ENCODE results near the gene OOEP. TPM values are rescaled to one million over a fixed set of nuclear protein-coding genes. Genes with fewer than 3 reads are reported as not detected.

Gene OOEP
- total and polyA plus RNA-seq, 2 of the 13 experiments (the other 11 are each of a cell fraction or from before 2014, with no cell fraction given): not detected

DNA sequence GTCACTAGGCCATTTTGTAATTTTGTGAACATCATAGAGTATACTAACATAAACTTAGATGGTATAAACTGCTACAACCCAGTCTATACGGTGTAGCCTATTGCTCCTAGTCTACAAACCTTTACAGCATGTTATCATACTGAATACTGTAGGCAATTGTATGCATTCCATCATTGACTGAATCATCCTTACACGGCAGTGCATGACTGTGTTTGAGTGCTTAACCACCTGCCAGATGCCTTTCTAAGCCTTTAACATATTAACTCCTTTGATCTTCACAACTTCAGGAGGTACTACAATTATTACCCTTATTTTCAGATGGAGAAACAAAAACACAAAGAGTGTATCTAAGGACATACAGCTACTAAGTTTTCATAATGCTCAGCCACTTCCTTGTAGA, 29.6 kb downstream of the OOEP start:
- no peak for ATAC-seq
- DNase-seq (ENCODE audit: low spot score): no peak
- TF ChIP-seq, protein P1, sequence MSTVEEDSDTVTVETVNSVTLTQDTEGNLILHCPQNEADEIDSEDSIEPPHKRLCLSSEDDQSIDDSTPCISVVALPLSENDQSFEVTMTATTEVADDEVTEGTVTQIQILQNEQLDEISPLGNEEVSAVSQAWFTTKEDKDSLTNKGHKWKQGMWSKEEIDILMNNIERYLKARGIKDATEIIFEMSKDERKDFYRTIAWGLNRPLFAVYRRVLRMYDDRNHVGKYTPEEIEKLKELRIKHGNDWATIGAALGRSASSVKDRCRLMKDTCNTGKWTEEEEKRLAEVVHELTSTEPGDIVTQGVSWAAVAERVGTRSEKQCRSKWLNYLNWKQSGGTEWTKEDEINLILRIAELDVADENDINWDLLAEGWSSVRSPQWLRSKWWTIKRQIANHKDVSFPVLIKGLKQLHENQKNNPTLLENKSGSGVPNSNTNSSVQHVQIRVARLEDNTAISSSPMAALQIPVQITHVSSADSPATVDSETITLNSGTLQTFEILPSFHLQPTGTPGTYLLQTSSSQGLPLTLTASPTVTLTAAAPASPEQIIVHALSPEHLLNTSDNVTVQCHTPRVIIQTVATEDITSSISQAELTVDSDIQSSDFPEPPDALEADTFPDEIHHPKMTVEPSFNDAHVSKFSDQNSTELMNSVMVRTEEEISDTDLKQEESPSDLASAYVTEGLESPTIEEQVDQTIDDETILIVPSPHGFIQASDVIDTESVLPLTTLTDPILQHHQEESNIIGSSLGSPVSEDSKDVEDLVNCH (CRISPR knock-in tag; IDR thresholded peaks at IDR 0.05): no peak
- no peak for TF ChIP-seq NRL (CRISPR knock-in tag; IDR thresholded peaks at IDR 0.05; ENCODE audit: borderline replicate concordance)
- TF ChIP-seq, protein P2, sequence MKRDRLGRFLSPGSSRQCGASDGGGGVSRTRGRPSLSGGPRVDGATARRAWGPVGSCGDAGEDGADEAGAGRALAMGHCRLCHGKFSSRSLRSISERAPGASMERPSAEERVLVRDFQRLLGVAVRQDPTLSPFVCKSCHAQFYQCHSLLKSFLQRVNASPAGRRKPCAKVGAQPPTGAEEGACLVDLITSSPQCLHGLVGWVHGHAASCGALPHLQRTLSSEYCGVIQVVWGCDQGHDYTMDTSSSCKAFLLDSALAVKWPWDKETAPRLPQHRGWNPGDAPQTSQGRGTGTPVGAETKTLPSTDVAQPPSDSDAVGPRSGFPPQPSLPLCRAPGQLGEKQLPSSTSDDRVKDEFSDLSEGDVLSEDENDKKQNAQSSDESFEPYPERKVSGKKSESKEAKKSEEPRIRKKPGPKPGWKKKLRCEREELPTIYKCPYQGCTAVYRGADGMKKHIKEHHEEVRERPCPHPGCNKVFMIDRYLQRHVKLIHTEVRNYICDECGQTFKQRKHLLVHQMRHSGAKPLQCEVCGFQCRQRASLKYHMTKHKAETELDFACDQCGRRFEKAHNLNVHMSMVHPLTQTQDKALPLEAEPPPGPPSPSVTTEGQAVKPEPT (CRISPR knock-in tag; IDR thresholded peaks at IDR 0.05; ENCODE audit: low read depth): no peak
- no peak for TF ChIP-seq ZNF557 (CRISPR knock-in tag; IDR thresholded peaks at IDR 0.05)
- no peak for TF ChIP-seq GATAD1 (CRISPR knock-in tag; IDR thresholded peaks at IDR 0.05)
- TF ChIP-seq, protein P3, sequence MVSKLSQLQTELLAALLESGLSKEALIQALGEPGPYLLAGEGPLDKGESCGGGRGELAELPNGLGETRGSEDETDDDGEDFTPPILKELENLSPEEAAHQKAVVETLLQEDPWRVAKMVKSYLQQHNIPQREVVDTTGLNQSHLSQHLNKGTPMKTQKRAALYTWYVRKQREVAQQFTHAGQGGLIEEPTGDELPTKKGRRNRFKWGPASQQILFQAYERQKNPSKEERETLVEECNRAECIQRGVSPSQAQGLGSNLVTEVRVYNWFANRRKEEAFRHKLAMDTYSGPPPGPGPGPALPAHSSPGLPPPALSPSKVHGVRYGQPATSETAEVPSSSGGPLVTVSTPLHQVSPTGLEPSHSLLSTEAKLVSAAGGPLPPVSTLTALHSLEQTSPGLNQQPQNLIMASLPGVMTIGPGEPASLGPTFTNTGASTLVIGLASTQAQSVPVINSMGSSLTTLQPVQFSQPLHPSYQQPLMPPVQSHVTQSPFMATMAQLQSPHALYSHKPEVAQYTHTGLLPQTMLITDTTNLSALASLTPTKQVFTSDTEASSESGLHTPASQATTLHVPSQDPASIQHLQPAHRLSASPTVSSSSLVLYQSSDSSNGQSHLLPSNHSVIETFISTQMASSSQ (IDR thresholded peaks at IDR 0.05; ENCODE audit: low read depth): no peak
- TF ChIP-seq, protein P3 (CRISPR knock-in tag; IDR thresholded peaks at IDR 0.05; ENCODE audit: borderline replicate concordance): no peak
- TF ChIP-seq, protein P4, sequence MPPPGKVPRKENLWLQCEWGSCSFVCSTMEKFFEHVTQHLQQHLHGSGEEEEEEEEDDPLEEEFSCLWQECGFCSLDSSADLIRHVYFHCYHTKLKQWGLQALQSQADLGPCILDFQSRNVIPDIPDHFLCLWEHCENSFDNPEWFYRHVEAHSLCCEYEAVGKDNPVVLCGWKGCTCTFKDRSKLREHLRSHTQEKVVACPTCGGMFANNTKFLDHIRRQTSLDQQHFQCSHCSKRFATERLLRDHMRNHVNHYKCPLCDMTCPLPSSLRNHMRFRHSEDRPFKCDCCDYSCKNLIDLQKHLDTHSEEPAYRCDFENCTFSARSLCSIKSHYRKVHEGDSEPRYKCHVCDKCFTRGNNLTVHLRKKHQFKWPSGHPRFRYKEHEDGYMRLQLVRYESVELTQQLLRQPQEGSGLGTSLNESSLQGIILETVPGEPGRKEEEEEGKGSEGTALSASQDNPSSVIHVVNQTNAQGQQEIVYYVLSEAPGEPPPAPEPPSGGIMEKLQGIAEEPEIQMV (CRISPR knock-in tag; IDR thresholded peaks at IDR 0.05; ENCODE audit: low read depth): no peak
- no peak for TF ChIP-seq MATR3 (CRISPR knock-in tag; IDR thresholded peaks at IDR 0.05)
- TF ChIP-seq SKI (IDR thresholded peaks at IDR 0.05; ENCODE audit: partially characterized antibody): no peak
- TF ChIP-seq, protein P5, sequence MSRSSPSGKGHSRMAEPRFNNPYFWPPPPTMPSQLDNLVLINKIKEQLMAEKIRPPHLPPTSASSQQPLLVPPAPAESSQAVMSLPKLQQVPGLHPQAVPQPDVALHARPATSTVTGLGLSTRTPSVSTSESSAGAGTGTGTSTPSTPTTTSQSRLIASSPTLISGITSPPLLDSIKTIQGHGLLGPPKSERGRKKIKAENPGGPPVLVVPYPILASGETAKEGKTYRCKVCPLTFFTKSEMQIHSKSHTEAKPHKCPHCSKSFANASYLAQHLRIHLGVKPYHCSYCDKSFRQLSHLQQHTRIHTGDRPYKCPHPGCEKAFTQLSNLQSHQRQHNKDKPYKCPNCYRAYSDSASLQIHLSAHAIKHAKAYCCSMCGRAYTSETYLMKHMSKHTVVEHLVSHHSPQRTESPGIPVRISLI (CRISPR knock-in tag; IDR thresholded peaks at IDR 0.05; ENCODE audit: borderline replicate concordance): no peak
- TF ChIP-seq HNRNPH1 (optimal IDR thresholded peaks at IDR 0.05; ENCODE audit: low read depth, low read length): no peak
- no peak for TF ChIP-seq HNRNPUL1 (IDR thresholded peaks at IDR 0.05; ENCODE audit: low read depth, low read length)
- TF ChIP-seq YEATS4 (CRISPR knock-in tag; IDR thresholded peaks at IDR 0.05; ENCODE audit: borderline replicate concordance): no peak

More for the DNA sequence above, 29.6 kb downstream of the OOEP start:
- H3K4me2 ChIP-seq (ENCODE audit: low read depth, low read length): no peak overlapping the region
- H3K27me3 ChIP-seq (ENCODE audit: control insufficient read depth in 1 of 2, insufficient read depth in 2 of 2, low read length in 2 of 2): peaks cover 0 to 5% of the 10 kb centered on the region in 2 experiments; a peak in 1 of 5 replicates
- H3K36me3 ChIP-seq (replicated peaks in 1 of 2; ENCODE audit: control insufficient read depth in 1 of 2, insufficient read depth in 2 of 2, low read length in 2 of 2): no peaks in the 10 kb centered on the region
- H2AFZ ChIP-seq (ENCODE audit: low read length): no peak overlapping the region
- no peaks in the 10 kb centered on the region for H4K20me1 ChIP-seq (ENCODE audit: insufficient read depth, low read length)
- CTCF ChIA-PET (ENCODE audit: low intra/inter-chr PET ratio, low total read pairs): no interaction called here
- H3K79me2 ChIP-seq (ENCODE audit: insufficient read depth, low read length): no peaks in the 10 kb centered on the region
- no TSS peak for BruUV-seq (replicated peaks)
- no peaks in the 10 kb centered on the region for H3K9me3 ChIP-seq (ENCODE audit: low read length)
- no peaks in the 10 kb centered on the region for H3K4me1 ChIP-seq (ENCODE audit: insufficient read depth, low read length)
- FAIRE-seq: no peak
- POLR2A ChIA-PET: no interaction called here
- no peak overlapping the region for H3K27ac ChIP-seq (ENCODE audit: extremely low read length, insufficient read depth, low read length)
- no peak overlapping the region for H3K9ac ChIP-seq (ENCODE audit: insufficient read depth, low read depth, low read length)
- WGBS (ENCODE audit: low lambda C conversion rate): 2% methylated on average over 2 of the region's 2 CpGs
- intact Hi-C loops (cut with micrococcal nuclease; ENCODE audit: unreplicated experiment): no loop called here
- no peak overlapping the region for H3K4me3 ChIP-seq (replicated peaks in 1 of 3; ENCODE audit: insufficient read depth in 1 of 3, low read depth in 2 of 3, low read length in 3 of 3)
- in situ Hi-C loops (cut with HindIII; ENCODE audit: extremely low pct_ligation_motif_present, low pct_unique_long_range_greater_than_20kb): no loop called here

All from HepG2 (cell line).